GM19238 (cell line): ENCODE results near the gene CSF2.
"Not testable (repeated sequence)": the region's sequence is repeated elsewhere in the genome, so short reads cannot be mapped to it uniquely, and the experiment has no call there.

Experiments used
- DNase-seq: peaks from one replicate; pipeline ENCODE4 v3.0.0; 2011; ENCODE audit warnings: low spot score; ENCODE audit not compliant: insufficient read length

Gene CSF2

GRCh38 chr5:132105688-132106087 lies 32.1 kb downstream of the CSF2 start:
- DNase-seq = no peak

- not testable (repeated sequence) for DNase-seq
These were observed 34.9 kb downstream of the CSF2 start for GRCh38 chr5:132108495-132108894.

- DNase-seq = not testable (repeated sequence)
These were observed 35.4 kb downstream of the CSF2 start for GRCh38 chr5:132108957-132109356.

DNA sequence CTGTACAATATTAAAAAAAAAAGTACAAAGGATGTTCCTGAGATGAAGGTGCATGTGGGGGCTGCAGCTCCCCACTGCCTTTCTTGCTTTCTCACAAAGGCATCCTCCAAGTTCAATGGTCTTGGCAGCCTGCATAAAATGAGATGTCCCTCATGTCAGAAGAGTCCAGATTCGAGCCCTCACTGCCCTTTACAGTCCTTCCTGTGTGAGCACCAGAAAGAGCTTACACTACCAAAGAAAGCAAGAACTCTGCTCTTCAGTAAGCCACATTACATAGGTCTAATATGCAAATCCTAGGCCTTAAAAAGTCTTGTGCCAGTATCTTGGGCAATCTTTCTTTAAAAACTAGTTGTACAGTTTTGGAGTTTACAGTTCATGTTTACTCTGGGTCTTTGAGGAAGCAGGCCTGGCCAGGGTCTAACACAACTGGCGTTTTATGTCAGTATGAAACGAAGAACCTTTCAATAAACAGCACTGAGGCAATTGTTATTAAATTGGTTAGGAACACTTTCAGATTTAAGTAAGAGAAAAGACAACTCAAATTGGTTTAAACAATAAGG lies 36.0 kb downstream of the CSF2 start:
- DNase-seq = no peak

GRCh38 chr5:132110195-132110594 lies 36.6 kb downstream of the CSF2 start:
- no peak for DNase-seq

GRCh38 chr5:132110930-132111329 lies 37.3 kb downstream of the CSF2 start:
- no peak for DNase-seq

DNA sequence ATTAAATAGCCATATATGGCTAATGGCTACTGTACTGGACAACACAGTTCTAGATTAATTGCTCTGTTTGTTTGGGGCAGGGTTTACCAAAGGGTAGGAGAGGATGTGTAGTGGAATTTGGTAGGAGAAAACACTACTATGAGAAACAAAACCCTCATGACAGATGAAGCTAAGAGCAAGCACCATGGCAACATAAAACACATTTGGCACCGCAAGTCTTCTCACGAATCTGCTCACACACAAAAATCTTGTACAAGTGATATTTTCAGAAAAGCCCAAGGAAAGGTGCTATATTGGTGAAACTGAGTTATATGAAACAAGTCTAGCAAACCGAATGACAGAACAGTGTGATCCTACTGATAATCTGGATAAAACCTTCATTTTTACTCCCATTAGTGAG lies 38.5 kb downstream of the CSF2 start:
- no peak for DNase-seq

GRCh38 chr5:132114150-132115121 lies 40.8 kb downstream of the CSF2 start:
- DNase-seq = no peak

- no peak for DNase-seq
These were observed 41.8 kb downstream of the CSF2 start for GRCh38 chr5:132115375-132115774.

GRCh38 chr5:132116072-132116471 lies 42.5 kb downstream of the CSF2 start:
- no peak for DNase-seq

DNA sequence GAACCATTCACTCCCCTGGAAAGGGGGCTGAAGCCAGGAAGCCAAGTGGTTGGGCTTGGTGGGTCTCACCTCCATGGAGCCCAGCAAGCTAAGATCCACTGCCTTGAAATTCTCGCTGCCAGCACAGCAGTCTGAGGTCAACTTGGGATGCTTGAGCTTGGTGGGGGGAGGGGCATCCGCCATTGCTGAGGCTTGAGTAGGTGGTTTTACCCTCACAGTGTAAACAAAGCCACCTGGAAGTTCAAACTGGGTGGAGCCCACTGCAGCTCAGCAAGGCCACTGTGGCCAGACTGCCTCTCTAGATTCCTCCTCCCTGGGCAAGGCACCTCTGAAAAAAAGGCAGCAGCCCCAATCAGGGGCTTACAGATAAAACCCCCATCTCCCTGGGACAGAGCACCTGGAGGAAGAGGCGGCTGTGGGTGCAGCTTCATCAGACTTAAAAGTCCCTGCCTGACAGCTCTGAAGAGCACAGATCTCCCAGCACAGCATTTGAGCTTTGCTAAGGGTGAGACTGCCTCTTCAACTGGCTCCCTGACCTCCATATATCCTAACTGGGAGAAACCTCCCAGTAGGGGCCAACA lies 43.4 kb downstream of the CSF2 start:
- not testable (repeated sequence) for DNase-seq

GRCh38 chr5:132120717-132121116 lies 47.1 kb downstream of the CSF2 start:
- not testable (repeated sequence) for DNase-seq

DNA sequence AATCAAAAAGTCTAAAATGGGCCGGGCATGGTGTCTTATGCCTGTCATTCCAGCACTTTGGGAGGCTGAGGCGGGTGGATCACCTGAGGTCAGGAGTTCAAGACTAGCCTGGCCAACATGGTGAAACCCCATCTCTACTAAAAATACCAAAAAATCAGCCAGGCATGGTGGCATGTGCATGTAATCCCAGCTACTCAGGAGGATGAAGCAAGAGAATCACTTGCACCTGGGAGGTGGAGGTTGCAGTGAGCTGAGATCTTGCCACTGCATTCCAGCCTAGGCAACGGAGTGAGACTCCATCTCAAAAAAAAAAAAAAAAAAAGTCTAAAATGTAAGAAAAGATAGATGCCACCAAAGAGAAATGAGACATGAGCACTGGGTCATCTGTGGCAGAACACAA lies 49.4 kb downstream of the CSF2 start:
- DNase-seq = not testable (repeated sequence)

- not testable (repeated sequence) for DNase-seq
These were observed 50.0 kb downstream of the CSF2 start for GRCh38 chr5:132123578-132123977.
